GM13976 (cell line): Measurements from ENCODE around the gene BNIP3.
"Not testable (repeated sequence)": the region's sequence is repeated elsewhere in the genome, so short reads cannot be mapped to it uniquely, and the experiment has no call there.

Experiments
- DNase-seq: peaks from one replicate; pipeline ENCODE4 v3.0.0; 2012; ENCODE audit warnings: low spot score
- in situ Hi-C: fragments of 300-500 bp; cut with MboI; formaldehyde crosslinking; loops from one replicate; pipeline ENCODE4 v1.12.0; 2022; ENCODE audit warnings: low sequenced_read_pairs, mixed read lengths, inconsistent platforms; ENCODE audit not compliant: unreplicated experiment
- TF ChIP-seq, protein P1 (sequence below): IDR thresholded peaks from 2 replicates; pipeline ENCODE4 v1.5.1; 2012; ENCODE audit warnings: borderline replicate concordance, mild to moderate bottlenecking; ENCODE audit not compliant: insufficient read depth; ENCODE audit errors: extremely low read depth, missing control alignments, control extremely low read depth

The BNIP3 gene

DNA sequence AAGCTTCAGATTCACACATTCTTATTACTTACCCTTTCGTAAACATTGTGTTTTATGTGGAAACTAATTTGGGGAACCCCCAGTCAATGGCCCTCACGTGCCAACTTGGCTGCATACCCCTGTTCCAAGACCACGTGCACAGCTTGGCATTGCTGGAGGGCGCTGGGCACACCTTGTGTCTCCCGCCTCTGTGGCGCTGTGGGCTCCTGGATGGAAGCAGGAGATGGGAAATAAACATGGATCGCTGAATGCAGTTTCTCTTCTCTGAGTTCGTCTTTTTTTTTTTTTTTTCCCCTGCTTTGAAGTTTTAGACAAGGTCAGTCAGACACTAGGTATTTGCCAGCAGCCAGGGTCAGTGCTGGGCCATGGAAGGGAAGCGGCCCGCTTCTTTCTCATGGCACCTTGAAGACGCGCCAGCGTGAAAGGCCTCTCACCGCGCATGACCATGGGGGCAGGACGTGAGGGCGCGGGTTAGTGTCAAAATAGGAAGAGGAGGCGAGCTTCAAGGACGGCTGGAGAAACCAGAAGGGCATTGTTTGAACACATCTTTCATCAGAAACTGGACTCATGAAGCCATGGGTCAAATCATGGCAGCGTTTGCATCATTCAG is 27.3 kb downstream of the BNIP3 start:
- in situ Hi-C loops, result no loop called here
- TF ChIP-seq, protein P1, sequence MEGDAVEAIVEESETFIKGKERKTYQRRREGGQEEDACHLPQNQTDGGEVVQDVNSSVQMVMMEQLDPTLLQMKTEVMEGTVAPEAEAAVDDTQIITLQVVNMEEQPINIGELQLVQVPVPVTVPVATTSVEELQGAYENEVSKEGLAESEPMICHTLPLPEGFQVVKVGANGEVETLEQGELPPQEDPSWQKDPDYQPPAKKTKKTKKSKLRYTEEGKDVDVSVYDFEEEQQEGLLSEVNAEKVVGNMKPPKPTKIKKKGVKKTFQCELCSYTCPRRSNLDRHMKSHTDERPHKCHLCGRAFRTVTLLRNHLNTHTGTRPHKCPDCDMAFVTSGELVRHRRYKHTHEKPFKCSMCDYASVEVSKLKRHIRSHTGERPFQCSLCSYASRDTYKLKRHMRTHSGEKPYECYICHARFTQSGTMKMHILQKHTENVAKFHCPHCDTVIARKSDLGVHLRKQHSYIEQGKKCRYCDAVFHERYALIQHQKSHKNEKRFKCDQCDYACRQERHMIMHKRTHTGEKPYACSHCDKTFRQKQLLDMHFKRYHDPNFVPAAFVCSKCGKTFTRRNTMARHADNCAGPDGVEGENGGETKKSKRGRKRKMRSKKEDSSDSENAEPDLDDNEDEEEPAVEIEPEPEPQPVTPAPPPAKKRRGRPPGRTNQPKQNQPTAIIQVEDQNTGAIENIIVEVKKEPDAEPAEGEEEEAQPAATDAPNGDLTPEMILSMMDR, result no peak
- no peak for DNase-seq

DNA sequence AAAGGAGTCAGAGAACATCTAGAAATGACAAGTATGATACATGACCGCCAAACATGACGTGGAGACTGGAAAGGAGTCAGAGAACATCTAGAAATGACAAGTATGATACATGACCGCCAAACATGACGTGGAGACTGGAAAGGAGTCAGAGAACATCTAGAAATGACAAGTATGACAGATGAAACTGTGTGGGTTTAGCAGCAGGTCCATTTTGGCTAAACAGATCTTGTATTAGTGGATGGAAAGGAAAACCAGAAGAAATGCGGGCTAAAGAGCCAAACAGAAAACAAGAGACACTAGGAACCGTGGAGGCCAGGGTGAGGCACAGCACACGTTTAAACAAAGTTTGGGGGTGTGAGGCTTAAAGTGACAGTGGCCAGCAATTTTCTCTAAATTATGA is 31.8 kb downstream of the BNIP3 start:
- in situ Hi-C loops, result not testable (repeated sequence)

DNA sequence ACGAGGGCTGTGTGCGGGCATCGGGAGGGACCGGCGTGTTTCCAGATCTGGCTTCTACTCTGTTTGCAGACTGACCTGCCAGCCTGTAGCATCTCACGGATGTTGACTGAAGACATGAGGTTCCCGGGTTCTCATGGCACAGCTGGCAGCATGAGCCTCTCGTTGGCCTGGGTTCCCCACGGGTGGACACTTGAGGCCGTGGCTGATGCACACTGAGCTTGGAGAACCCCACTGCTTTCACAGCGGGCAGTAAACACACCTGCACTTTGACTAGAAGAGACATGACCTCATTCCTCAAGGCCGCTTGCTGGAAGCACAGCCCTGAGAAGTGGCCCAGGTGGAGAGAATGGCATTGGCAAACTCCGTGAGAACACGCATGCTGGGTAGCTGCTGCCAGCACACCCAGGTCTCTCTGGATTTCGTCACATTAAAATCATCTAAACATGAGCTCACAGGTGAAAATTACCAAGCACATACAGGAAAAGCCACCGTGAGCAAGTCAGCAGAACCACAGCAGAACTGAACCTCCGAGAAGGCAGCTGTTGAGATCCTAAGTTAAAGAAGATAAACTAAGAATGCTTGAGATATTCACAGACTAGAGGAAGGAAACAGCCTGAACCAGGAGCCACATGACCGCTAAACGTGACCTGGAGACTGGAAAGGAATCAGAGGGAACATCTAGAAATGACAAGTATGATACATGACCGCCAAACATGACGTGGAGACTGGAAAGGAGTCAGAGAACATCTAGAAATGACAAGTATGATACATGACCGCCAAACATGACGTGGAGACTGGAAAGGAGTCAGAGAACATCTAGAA is 32.5 kb downstream of the BNIP3 start:
- DNase-seq, result no peak
- TF ChIP-seq, protein P1, result no peak
- in situ Hi-C loops, result no loop called here

More for the DNA sequence above, 31.8 kb downstream of the BNIP3 start:
- DNase-seq, result not testable (repeated sequence)

DNA sequence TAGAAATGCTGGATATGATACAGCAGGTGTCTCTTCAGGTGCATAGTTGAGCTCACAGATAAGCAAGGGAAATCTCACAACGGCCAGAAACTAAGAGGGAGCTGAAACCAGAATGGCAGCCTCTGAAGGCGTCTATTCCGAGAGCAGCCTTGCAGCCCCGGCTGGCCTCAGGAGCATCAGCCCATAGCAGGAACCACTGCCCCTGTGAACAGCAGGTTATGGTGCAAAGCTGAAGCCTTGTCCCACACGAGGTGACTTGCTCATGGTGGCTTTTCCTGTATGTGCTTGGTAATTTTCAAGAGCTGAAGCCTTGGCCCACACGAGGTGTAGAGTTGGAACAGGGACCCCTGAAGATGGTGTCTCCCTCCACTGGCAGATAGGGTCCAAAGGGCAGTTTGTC is 33.2 kb downstream of the BNIP3 start:
- no peak for DNase-seq
- in situ Hi-C loops, result no loop called here
- TF ChIP-seq, protein P1, result no peak

DNA sequence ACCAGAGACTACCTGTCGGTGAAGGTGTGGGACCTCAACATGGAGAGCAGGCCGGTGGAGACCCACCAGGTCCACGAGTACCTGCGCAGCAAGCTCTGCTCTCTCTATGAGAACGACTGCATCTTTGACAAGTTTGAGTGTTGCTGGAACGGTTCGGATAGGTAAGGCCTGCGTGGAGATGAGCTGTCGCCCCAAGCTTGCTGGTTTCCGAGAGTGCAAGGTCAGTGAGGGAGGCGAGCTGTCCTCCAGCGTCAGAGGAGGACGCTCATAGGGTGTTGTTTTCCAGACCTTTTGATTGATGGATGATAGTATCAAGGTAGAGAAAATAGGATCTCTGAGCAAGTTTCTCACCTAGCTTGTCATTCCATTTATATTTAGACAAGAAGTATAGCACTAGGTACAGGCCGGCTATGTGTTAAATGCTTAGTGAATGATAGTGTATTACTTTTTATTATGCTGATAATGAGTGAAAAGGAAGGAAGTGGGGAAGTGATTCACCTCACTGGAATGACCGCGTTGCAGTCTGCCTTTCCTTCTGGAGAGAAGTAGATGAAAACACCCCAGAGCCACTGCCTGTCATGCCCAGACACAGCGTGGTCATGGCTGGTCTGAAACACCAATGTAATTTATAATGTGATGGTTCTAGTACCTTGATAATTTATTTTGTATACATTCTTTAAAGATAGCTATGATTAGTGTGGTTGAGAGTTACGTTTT is 33.9 kb downstream of the BNIP3 start:
- TF ChIP-seq, protein P1, result no peak
- no peak for DNase-seq
- in situ Hi-C loops, result no loop called here

DNA sequence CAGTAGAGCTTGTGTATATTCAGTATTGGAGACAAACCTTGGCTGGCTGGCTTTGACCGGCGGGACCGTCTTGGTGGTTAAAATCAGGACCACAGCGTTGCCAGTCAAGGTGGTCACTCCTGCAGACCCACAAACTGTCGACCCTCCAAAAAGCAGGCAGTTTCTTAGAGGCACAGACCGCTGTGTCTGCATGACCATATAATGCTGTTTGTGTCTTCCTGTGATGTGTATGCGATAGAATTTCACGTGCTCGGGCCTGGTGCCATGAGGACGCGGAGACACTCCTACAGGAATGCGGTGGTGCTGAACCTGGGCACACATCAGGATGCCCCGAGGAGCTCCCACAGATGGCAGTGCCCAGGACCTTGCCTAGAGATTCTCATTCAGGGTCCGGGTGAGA is 34.8 kb downstream of the BNIP3 start:
- DNase-seq, result no peak
- TF ChIP-seq, protein P1, result no peak
- in situ Hi-C loops, result no loop called here
